GM10248 (cell line): Measurements from ENCODE around the gene ANGPTL2.

ENCODE experiments used
- CTCF ChIA-PET: fragments of 300-600 bp; sonication (Branson Sonifier 250); formaldehyde crosslinking; extraction: SDS; loops from one replicate; lab custom pipeline; 2021; ENCODE audit warnings: antibody characterized with exemption; lab: Yijun Ruan, JAX
- POLR2A ChIA-PET: fragments of 350-650 bp; sonication (Branson Sonifier 250); formaldehyde crosslinking; extraction: SDS; loops from one replicate; lab custom pipeline; 2020; ENCODE audit warnings: antibody characterized with exemption; lab: Yijun Ruan, JAX
- DNase-seq: peaks from one replicate; pipeline ENCODE4 v3.0.0; 2012; ENCODE audit errors: extremely low spot score
- CTCF ChIP-seq: IDR thresholded peaks from 2 replicates; pipeline ENCODE4 v1.5.1; 2012; ENCODE audit warnings: mild to moderate bottlenecking, low read depth; ENCODE audit errors: extremely low read depth, missing control alignments, control extremely low read depth

The ANGPTL2 gene

DNA sequence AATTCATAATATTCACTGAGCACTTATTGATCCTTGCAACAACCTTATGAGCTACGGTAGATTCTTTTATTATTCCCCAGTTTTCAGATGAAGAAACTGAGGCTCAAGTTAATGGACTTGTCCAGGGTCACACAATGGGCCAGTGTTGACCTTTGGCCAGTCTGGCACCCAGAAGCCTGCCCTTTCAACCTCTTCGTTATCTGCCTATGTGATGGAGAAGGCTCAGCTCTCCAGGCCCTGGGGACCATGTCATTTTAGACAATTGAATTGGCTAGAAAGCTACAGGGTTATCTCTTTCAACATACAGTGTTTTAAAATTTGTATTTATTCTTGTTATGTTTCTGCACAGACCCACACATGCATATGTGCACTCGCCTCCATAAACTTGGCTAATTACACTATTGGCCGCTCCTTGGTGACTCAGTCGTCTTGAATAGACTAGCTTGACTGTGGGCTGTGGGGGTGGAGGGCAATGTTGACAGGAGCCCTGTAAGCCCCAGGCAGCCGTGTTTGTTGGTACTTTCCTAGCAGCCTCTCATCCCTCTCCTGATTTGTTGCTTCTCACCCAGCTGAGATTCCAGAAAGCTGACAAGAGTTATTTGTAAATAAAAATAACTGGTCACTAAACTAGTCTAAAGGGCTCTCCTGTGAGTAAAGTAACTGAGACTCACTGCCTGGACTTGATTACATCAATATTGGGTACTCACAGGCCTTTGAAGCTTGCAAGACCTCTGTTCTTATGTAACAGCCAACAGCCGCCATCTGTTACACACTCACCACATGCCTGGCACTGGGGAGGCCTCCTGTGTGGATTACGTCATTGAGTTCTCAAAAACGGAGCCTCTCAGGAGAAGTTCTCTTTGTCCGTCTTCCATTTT is 8.5 kb upstream of the ANGPTL2 start:
- ChIA-PET CTCF (interaction anchor here (2.0 to 3.2 kb wide), 2 partner anchors 12 to 190 kb away, joined by 7 to 9 read pairs; no protein-coding TSS in a partner anchor), POLR2A (no interaction called here)
- no peak for TF ChIP-seq CTCF
- no peak for DNase-seq

- ChIA-PET POLR2A (no interaction called here), CTCF (interaction anchor here (3.2 kb wide), 1 partner anchor 189 kb away, joined by 9 read pairs; no protein-coding TSS in a partner anchor)
- no peak for DNase-seq
These were observed 7.8 kb upstream of the ANGPTL2 start for GRCh38 chr9:127130235-127130634.

DNA sequence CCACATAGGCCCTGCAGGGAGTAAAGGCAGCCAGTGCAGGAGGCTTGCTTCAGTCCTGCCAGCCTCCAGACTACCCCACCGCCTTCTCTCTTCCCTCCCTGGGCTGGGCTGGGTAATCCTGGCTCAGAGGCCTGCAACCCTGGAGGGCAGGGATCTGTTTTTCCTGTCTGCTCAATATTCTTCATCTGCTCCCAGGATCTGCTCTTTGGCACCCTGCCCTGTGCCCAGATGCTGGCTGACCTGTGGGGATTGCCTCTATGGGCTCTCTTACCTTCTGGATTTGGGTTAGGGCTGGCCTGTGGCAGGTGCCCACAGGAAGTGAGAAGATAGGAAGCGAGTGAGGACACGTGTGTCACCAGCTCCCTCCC is 7.3 kb upstream of the ANGPTL2 start:
- ChIA-PET POLR2A (no interaction called here), CTCF (interaction anchor here (1.4 to 3.2 kb wide), 4 partner anchors 13 to 189 kb away, joined by 3 to 9 read pairs (median 4); no protein-coding TSS in a partner anchor)
- no peak for TF ChIP-seq CTCF
- no peak for DNase-seq

More at GRCh38 chr9:127130235-127130634, 7.8 kb upstream of the ANGPTL2 start:
- TF ChIP-seq CTCF = no peak

DNA sequence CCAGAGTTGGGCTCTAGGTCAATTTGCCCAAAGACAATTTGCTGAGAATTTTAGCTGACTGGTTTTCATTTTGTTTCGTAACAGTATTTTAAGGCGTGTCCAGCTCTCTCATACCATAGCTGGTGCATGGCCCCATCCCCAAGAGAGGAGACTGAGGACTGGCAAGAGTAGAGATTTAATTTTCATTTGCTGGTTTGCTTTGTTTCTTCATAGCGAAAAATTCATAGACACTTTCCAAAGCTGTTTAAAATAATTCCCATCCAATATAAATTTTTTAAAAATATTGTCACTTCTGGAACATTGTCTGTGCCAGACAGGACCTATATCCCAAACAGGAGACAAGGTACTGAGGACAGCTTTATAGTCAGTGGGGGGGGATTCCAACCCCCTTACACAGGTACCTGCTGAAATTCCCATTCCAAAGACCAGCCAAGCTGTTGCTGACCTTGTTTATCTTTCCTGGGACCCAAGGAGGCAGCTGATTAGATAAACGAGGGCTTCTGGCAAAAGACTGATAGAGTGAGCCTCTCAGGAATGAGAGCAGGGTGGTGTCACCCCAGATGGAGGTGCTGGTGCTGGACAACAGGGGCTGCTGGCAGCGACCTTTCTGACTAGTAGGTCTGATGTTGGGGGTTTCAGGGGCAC is 6.8 kb upstream of the ANGPTL2 start:
- TF ChIP-seq CTCF = no peak
- POLR2A ChIA-PET = no interaction called here
- CTCF ChIA-PET = interaction anchor here (0.7 to 3.2 kb wide), 6 partner anchors 13 to 188 kb away, joined by 3 to 9 read pairs (median 3); no protein-coding TSS in a partner anchor
- DNase-seq = no peak

GRCh38 chr9:127128341-127129072 is 6.1 kb upstream of the ANGPTL2 start:
- DNase-seq = no peak
- CTCF ChIA-PET = interaction anchor here (0.7 to 3.2 kb wide), 6 partner anchors 12 to 188 kb away, joined by 3 to 9 read pairs (median 3); no protein-coding TSS in a partner anchor
- POLR2A ChIA-PET = no interaction called here
- no peak for TF ChIP-seq CTCF

- DNase-seq = no peak
- TF ChIP-seq CTCF = no peak
- POLR2A ChIA-PET = no interaction called here
- CTCF ChIA-PET = interaction anchor here (1.1 kb wide), 1 partner anchor 186 kb away, joined by 3 read pairs; no protein-coding TSS in a partner anchor
These were observed 4.5 kb upstream of the ANGPTL2 start for GRCh38 chr9:127126971-127127370.
